Upper lobe of right lung (tissue), 1 donor: ENCODE data around the gene KCNQ1OT1. TPM values are rescaled to one million over a fixed set of nuclear protein-coding genes. Genes with fewer than 3 reads are reported as not detected.

Experiments
- ATAC-seq: fragments of 200-7000 bp; cut with Tn5 transposase; one replicate; pipeline ENCODE4 v1.9.1; 2020; ENCODE audit warnings: mild to moderate bottlenecking, moderate library complexity
- DNase-seq: peaks from one replicate; pipeline ENCODE4 v3.0.0-alpha.2; 2020
- H3K27ac ChIP-seq: fragments of 200-600 bp; one replicate; pipeline ENCODE4 v1.8.0; 2022
- H3K27me3 ChIP-seq: fragments of 200-600 bp; one replicate; pipeline ENCODE4 v1.8.0; 2022; ENCODE audit warnings: mild to moderate bottlenecking
- H3K36me3 ChIP-seq: fragments of 200-600 bp; one replicate; pipeline ENCODE4 v1.8.0; 2022
- H3K4me1 ChIP-seq: fragments of 200-600 bp; one replicate; pipeline ENCODE4 v1.8.0; 2022
- H3K4me3 ChIP-seq: fragments of 200-600 bp; one replicate; pipeline ENCODE4 v1.8.0; 2022; ENCODE audit warnings: mild to moderate bottlenecking
- H3K9me3 ChIP-seq: fragments of 200-600 bp; one replicate; pipeline ENCODE4 v1.8.0; 2022
- CTCF ChIP-seq: fragments of 200-600 bp; IDR thresholded peaks from one replicate; pipeline ENCODE4 v1.8.0; 2022; ENCODE audit warnings: antibody characterized with exemption
- intact Hi-C: fragments of 100-400 bp; cut with DNase I; formaldehyde crosslinking; loops from one replicate; pipeline ENCODE4 v1.11.0; 2022
- total RNA-seq: library from RNA; stranded (reverse); fragmentation: NEBNext Ultra II Directional; extraction: Animal tissue kit (Norgen Biotek cat#: 25700); gene quantifications from one replicate; pipeline ENCODE4 v1.2.1, GENCODE V29; 2021
- donor health status: DM: no; HTN: yes; CAD: no; lungs with severe emphysema.

Gene KCNQ1OT1
- total RNA-seq, 1 donor from 2014 or later: 2.0 TPM

GRCh38 chr11:2700415-2701211 is 819 bp upstream of the KCNQ1OT1 start:
- no peaks in the 10 kb centered on the region for H3K27me3 ChIP-seq
- peak overlapping the region; percentile 64 for H3K4me3 ChIP-seq
- no peaks in the 10 kb centered on the region for H3K4me1 ChIP-seq
- DNase-seq: peak; percentile 89
- peak overlapping the region; percentile 97 for H3K27ac ChIP-seq
- no peaks in the 10 kb centered on the region for H3K9me3 ChIP-seq
- intact Hi-C loops: no loop called here
- no peaks in the 10 kb centered on the region for H3K36me3 ChIP-seq
- ATAC-seq: peak; percentile 72
- TF ChIP-seq CTCF: no peak

GRCh38 chr11:2699185-2699530 is 636 bp downstream of the KCNQ1OT1 start:
- Histone ChIP-seq H3K4me1 (peaks cover 3% of the 10 kb centered on the region), H3K27ac (peak overlapping the region; percentile 80)
- TF ChIP-seq CTCF: no peak

GRCh38 chr11:2698386-2699184 is 1.2 kb downstream of the KCNQ1OT1 start:
- intact Hi-C loops: no loop called here
- H3K27me3 ChIP-seq: no peaks in the 10 kb centered on the region
- peak overlapping the region; percentile 80 for H3K27ac ChIP-seq
- no peak for DNase-seq
- H3K4me3 ChIP-seq: peak overlapping the region; percentile 64
- no peak for ATAC-seq
- no peaks in the 10 kb centered on the region for H3K9me3 ChIP-seq
- no peak for TF ChIP-seq CTCF
- peaks cover 3% of the 10 kb centered on the region for H3K4me1 ChIP-seq
- no peaks in the 10 kb centered on the region for H3K36me3 ChIP-seq

More at GRCh38 chr11:2699185-2699530, 636 bp downstream of the KCNQ1OT1 start:
- ATAC-seq (peak; percentile 10), DNase-seq (peak; percentile 76)
- H3K27me3 ChIP-seq: no peaks in the 10 kb centered on the region
- peak overlapping the region; percentile 64 for H3K4me3 ChIP-seq
- H3K9me3 ChIP-seq: no peaks in the 10 kb centered on the region
- H3K36me3 ChIP-seq: no peaks in the 10 kb centered on the region
- intact Hi-C loops: no loop called here

GRCh38 chr11:2697866-2698265 is 1.9 kb downstream of the KCNQ1OT1 start:
- no peak for ATAC-seq
- H3K4me1 ChIP-seq: peaks cover 10% of the 10 kb centered on the region
- no peaks in the 10 kb centered on the region for H3K36me3 ChIP-seq
- no peaks in the 10 kb centered on the region for H3K9me3 ChIP-seq
- peak overlapping the region; percentile 64 for H3K4me3 ChIP-seq
- no peaks in the 10 kb centered on the region for H3K27me3 ChIP-seq
- no peak for DNase-seq
- no peak for TF ChIP-seq CTCF
- intact Hi-C loops: no loop called here
- no peak overlapping the region for H3K27ac ChIP-seq

- Histone ChIP-seq H3K36me3 (no peaks in the 10 kb centered on the region), H3K27me3 (no peaks in the 10 kb centered on the region), H3K4me1 (peaks cover 22% of the 10 kb centered on the region), H3K9me3 (no peaks in the 10 kb centered on the region), H3K4me3 (no peak overlapping the region), H3K27ac (no peak overlapping the region)
- no peak for ATAC-seq
- TF ChIP-seq CTCF: no peak
- no peak for DNase-seq
- intact Hi-C loops: no loop called here
Measured at GRCh38 chr11:2696455-2696854, 3.3 kb downstream of the KCNQ1OT1 start.
